Measurements from ENCODE around the gene PRSS33.

PRSS33 gene

DNA sequence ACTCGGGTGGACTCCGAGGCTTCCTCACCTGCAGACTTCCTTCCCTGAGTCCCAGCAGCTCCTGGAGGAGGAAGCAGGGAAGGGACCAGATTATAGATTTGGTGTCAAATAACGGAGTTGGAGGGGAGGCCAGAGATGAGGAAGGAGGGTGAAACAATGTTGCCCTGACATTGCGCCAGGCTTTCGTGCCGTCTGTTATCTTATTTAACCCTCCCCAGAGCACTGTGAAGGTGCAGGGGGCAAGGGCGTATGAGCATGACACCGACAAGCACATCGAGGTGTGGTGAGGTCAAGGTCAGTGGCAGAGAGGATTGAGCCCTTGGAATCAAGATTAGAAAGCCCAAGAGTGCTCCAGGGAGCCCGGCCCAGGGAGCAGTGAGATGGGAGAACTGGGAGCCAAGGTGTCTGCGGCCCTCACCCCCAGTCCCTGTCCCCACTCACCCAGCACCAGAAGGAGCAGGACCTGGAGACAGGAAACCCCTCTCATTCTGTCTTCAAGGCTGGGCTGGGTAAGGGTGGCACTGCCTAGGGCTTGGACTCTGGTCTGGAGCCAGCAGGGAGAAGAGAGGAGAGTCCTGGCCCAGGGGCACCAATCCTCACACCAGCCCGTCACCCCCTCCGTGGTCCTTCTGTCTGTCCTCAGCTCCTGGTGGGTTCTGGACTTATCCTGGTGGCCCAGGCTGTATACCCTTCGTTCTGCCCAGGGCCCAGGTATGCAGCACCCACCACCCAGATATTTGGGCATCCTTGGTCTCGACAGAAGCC, 1.1 kb downstream of the PRSS33 start:
- H3K4me3 ChIP-seq (ENCODE audit: low read length) = no peak overlapping the region
- H3K4me2 ChIP-seq (ENCODE audit: low read length) = no peak overlapping the region
- no peak for TF ChIP-seq EZH2phosphoT487 (IDR thresholded peaks at IDR 0.05; ENCODE audit: borderline replicate concordance, low read length)
- TF ChIP-seq, protein P1, sequence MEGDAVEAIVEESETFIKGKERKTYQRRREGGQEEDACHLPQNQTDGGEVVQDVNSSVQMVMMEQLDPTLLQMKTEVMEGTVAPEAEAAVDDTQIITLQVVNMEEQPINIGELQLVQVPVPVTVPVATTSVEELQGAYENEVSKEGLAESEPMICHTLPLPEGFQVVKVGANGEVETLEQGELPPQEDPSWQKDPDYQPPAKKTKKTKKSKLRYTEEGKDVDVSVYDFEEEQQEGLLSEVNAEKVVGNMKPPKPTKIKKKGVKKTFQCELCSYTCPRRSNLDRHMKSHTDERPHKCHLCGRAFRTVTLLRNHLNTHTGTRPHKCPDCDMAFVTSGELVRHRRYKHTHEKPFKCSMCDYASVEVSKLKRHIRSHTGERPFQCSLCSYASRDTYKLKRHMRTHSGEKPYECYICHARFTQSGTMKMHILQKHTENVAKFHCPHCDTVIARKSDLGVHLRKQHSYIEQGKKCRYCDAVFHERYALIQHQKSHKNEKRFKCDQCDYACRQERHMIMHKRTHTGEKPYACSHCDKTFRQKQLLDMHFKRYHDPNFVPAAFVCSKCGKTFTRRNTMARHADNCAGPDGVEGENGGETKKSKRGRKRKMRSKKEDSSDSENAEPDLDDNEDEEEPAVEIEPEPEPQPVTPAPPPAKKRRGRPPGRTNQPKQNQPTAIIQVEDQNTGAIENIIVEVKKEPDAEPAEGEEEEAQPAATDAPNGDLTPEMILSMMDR (IDR thresholded peaks at IDR 0.05; ENCODE audit: low read depth, low read length, poor library complexity, severe bottlenecking) = no peak
- H3F3A ChIP-seq (ENCODE audit: control insufficient read depth, insufficient read depth) = no peaks in the 10 kb centered on the region
- no peaks in the 10 kb centered on the region for H3K9me2 ChIP-seq (replicated peaks; ENCODE audit: control insufficient read depth, low read length)
- H3K4me1 ChIP-seq (ENCODE audit: control insufficient read depth, low read length) = peaks cover 7% of the 10 kb centered on the region; the same call in 1 of the 2 replicates
- H3K9me3 ChIP-seq (ENCODE audit: control insufficient read depth, insufficient read depth, low read length) = no peaks in the 10 kb centered on the region
- H3K27me3 ChIP-seq (ENCODE audit: control insufficient read depth, low read length) = peaks cover 23% of the 10 kb centered on the region
- no peak overlapping the region for H3K27ac ChIP-seq (ENCODE audit: low read depth, low read length)
- H3K79me2 ChIP-seq (ENCODE audit: control insufficient read depth, low read length) = no peaks in the 10 kb centered on the region
- no peaks in the 10 kb centered on the region for H4K20me1 ChIP-seq (ENCODE audit: control insufficient read depth, insufficient read depth, low read depth, low read length)
- H3K36me3 ChIP-seq (ENCODE audit: control insufficient read depth, low read length) = no peaks in the 10 kb centered on the region

DNA sequence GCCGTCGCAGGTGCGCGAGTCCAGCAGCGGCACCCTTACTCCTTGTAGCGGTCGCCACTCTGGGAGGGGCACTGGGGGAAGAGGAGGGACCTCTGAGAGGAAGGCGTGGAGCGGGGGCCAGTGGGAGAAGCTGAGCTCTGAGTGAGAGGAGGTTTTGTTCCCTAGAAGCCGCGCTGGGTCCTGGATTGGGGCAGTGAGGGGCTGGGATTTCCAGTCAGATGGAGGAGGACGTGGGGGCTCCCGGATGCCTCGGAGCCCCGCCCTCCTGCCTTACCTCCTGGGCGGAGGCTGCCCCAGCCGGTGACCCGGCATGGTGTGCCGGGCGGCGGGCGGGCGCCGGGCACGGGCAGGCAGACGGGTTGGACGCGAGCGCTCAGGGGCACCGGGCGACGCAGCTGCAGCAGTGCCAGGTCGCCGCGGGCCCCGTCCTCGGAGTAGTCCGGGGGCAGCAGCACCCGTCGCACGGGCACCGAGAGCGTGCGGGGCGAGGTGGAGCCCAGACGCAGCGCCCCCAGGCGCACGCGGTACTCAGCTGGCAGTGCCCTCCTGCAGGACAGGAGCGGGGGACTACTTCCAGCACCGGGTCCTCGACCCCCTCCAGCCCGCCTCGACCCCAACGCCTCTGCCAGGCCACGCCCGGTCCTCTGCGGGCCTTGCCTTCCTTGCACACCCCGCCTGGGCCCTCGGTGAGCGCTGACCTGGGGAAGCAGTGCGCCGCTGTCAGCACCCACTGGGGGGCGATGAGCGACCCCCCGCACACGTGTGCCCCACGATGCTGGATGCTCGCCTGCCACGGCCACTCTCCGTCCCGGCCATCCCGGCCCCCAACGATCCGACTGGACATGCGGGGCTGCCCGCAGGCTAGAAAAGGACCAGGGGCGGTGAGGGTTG, 2.0 kb downstream of the PRSS33 start:
- Histone ChIP-seq H3K4me1 (ENCODE audit: control insufficient read depth, low read length) (peaks cover 7% of the 10 kb centered on the region; the same call in 1 of the 2 replicates), H3K4me2 (ENCODE audit: low read length) (peak overlapping the region; percentile 46), H3F3A (ENCODE audit: control insufficient read depth, insufficient read depth) (peaks cover 4% of the 10 kb centered on the region; the same call in 1 of the 2 replicates), H3K9me2 (replicated peaks; ENCODE audit: control insufficient read depth, low read length) (no peaks in the 10 kb centered on the region), H3K79me2 (ENCODE audit: control insufficient read depth, low read length) (no peaks in the 10 kb centered on the region), H3K9me3 (ENCODE audit: control insufficient read depth, insufficient read depth, low read length) (no peaks in the 10 kb centered on the region), H3K27me3 (ENCODE audit: control insufficient read depth, low read length) (peaks cover 23% of the 10 kb centered on the region), H3K27ac (ENCODE audit: low read depth, low read length) (no peak overlapping the region), H4K20me1 (ENCODE audit: control insufficient read depth, insufficient read depth, low read depth, low read length) (no peaks in the 10 kb centered on the region), H3K36me3 (ENCODE audit: control insufficient read depth, low read length) (no peaks in the 10 kb centered on the region), H3K4me3 (ENCODE audit: low read length) (peak overlapping the region; percentile 28; the same call in 1 of the 2 replicates)
- TF ChIP-seq, protein P1 (IDR thresholded peaks at IDR 0.05; ENCODE audit: low read depth, low read length, poor library complexity, severe bottlenecking) = peak; percentile 50
- TF ChIP-seq EZH2phosphoT487 (IDR thresholded peaks at IDR 0.05; ENCODE audit: borderline replicate concordance, low read length) = no peak

DNA sequence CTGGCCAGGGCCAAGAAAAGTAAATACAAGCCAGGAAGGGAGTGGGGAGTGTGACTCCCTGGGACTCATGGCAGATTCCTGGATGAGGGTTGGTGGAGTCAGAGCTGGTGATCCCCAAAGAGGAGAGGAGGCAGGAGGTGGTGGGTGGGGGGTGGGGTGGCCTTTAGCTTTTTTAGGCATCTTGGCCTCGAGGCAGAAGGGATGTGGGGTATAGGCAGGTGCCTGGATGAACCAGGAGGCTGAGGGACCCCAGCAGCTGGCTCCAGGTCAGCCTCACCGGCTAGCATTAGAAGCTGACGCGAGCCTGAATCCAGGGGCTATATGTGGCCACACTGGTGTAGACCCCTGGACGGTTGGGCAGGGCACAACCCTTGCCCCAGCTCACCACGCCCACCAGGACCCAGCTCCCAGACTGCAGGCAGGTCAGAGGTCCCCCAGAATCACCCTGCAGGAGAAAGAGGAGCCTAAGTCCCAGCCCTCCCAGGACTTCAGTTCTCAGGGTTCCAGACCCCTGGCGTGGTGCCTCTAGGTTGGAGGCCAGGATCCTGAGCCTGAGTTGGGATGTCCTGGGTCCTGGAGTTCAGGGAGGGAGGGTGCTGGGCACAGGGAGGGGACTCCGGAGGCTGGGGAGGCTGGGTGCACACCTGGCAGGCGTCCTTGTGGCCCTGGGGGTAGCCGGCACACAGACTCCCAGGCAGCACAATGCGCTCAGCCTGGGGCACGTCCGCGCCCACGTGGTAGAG, 2.8 kb downstream of the PRSS33 start:
- TF ChIP-seq EZH2phosphoT487 (IDR thresholded peaks at IDR 0.05; ENCODE audit: borderline replicate concordance, low read length) = no peak
- TF ChIP-seq, protein P1 (IDR thresholded peaks at IDR 0.05; ENCODE audit: low read depth, low read length, poor library complexity, severe bottlenecking) = no peak
- Histone ChIP-seq H3K4me3 (ENCODE audit: low read length) (no peak overlapping the region; the same call in 1 of the 2 replicates), H3K27me3 (ENCODE audit: control insufficient read depth, low read length) (peaks cover 23% of the 10 kb centered on the region)

More for the DNA sequence above, 2.8 kb downstream of the PRSS33 start:
- peak overlapping the region; percentile 46 for H3K4me2 ChIP-seq (ENCODE audit: low read length)
- peaks cover 4% of the 10 kb centered on the region; the same call in 1 of the 2 replicates for H3F3A ChIP-seq (ENCODE audit: control insufficient read depth, insufficient read depth)
- H4K20me1 ChIP-seq (ENCODE audit: control insufficient read depth, insufficient read depth, low read depth, low read length) = no peaks in the 10 kb centered on the region
- H3K27ac ChIP-seq (ENCODE audit: low read depth, low read length) = no peak overlapping the region
- no peaks in the 10 kb centered on the region for H3K79me2 ChIP-seq (ENCODE audit: control insufficient read depth, low read length)
- peaks cover 7% of the 10 kb centered on the region; the same call in 1 of the 2 replicates for H3K4me1 ChIP-seq (ENCODE audit: control insufficient read depth, low read length)
- no peaks in the 10 kb centered on the region for H3K9me3 ChIP-seq (ENCODE audit: control insufficient read depth, insufficient read depth, low read length)
- no peaks in the 10 kb centered on the region for H3K36me3 ChIP-seq (ENCODE audit: control insufficient read depth, low read length)
- H3K9me2 ChIP-seq (replicated peaks; ENCODE audit: control insufficient read depth, low read length) = no peaks in the 10 kb centered on the region

Measured in DOHH2 (cell line).